ENCODE results near the gene TOGARAM1.

Gene TOGARAM1

GRCh38 chr14:44945264-44945663, 16.7 kb upstream of the TOGARAM1 start:
- H3K36me3 ChIP-seq (ENCODE audit: insufficient read depth, low read depth, low read length), result peaks cover 25% of the 10 kb centered on the region
- H3K4me3 ChIP-seq (ENCODE audit: low read length), result no peak overlapping the region
- peaks cover 6% of the 10 kb centered on the region; the same call in 1 of the 2 replicates for H3K9me3 ChIP-seq (ENCODE audit: insufficient read depth, low read depth, low read length)
- no peaks in the 10 kb centered on the region for H3K4me1 ChIP-seq (ENCODE audit: insufficient read depth, low read length)
- no peak overlapping the region for H3K9ac ChIP-seq (ENCODE audit: low read depth, low read length)
- no peaks in the 10 kb centered on the region for H3K27me3 ChIP-seq (ENCODE audit: insufficient read depth, low read length)
- no peak overlapping the region for H3K27ac ChIP-seq (ENCODE audit: low read length)

DNA sequence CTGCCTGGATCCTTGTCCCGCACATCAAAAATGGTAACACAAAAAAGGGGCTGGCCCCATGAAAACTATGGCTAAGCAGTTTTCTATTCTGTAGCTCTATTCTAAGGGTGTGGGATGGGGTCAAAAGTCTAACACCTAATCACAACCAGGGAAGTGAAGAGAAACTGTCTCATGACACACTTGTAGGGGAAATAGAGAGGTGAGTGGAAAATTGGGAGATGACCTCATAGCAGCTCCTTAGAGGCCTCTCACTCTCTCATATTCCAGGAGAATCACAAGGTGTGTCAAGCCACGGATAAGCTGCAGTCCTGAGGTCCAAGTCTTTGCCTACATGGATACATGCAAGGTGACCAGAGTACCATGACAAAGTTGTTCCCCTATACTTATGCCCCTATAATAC, 10.9 kb upstream of the TOGARAM1 start:
- no peaks in the 10 kb centered on the region for H3K4me1 ChIP-seq (ENCODE audit: insufficient read depth, low read length)
- no peaks in the 10 kb centered on the region for H3K27me3 ChIP-seq (ENCODE audit: insufficient read depth, low read length)
- H3K9me3 ChIP-seq (ENCODE audit: insufficient read depth, low read depth, low read length), result peaks cover 6% of the 10 kb centered on the region; the same call in 1 of the 2 replicates
- H3K9ac ChIP-seq (ENCODE audit: low read depth, low read length), result no peak overlapping the region
- H3K36me3 ChIP-seq (ENCODE audit: insufficient read depth, low read depth, low read length), result no peaks in the 10 kb centered on the region
- H3K27ac ChIP-seq (ENCODE audit: low read length), result no peak overlapping the region
- no peak overlapping the region for H3K4me3 ChIP-seq (ENCODE audit: low read length)

DNA sequence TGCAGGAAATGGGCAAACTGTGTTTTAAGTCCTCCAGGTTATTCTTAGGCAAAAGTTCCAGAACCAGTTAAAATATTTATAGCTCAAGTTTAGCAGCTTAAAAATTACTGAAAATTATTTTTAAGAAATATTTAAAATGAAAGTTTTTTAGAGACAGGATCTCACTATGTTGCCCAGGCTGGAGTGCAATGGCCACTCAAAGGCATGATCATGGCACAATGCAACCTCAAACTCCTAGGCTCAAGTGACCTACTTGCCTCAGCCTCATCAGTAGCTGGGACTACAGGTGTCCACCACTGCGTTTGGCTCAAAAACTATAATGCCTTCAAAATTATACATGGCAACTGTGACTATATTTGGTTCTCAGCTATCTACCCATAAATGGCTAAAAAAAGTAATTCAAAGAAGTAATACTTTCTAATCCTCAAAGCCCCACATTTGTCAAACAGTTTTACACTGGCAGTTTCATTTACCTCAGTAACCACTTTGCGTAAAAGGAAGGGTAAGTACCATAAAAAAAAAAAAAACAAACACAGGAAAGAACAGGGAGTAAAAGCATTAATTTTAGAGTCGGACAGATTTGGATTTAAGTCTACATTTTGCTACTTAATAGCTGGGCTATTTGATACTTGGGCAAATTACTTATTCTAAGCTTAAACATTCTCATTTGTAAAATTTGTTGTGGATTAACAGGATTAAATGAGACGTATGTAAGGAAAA, 9.4 kb upstream of the TOGARAM1 start:
- H3K4me3 ChIP-seq (ENCODE audit: low read length), result no peak overlapping the region
- H3K9ac ChIP-seq (ENCODE audit: low read depth, low read length), result no peak overlapping the region
- H3K9me3 ChIP-seq (ENCODE audit: insufficient read depth, low read depth, low read length), result no peaks in the 10 kb centered on the region
- no peak overlapping the region for H3K27ac ChIP-seq (ENCODE audit: low read length)
- H3K4me1 ChIP-seq (ENCODE audit: insufficient read depth, low read length), result no peaks in the 10 kb centered on the region
- H3K27me3 ChIP-seq (ENCODE audit: insufficient read depth, low read length), result no peaks in the 10 kb centered on the region
- H3K36me3 ChIP-seq (ENCODE audit: insufficient read depth, low read depth, low read length), result no peaks in the 10 kb centered on the region

DNA sequence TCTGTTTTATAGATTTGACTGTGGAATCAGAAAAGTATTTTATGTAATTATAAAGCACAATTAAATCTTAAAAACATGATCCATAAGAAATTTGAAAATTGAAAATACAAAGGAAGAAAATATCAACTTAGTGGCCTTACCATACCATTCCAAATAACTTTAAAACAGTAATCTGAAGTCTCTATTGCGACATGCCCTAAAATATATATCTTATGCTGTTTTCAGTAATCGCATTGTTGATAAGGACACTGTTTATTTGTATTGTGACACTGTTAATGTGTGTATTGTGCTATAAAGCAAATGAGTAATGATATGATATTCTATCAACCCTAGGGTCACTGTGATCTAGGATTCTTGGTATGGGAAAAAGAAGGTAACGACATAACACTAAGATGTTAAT, 7.2 kb upstream of the TOGARAM1 start:
- H3K4me1 ChIP-seq (ENCODE audit: insufficient read depth, low read length), result peaks cover 3% of the 10 kb centered on the region; the same call in 1 of the 2 replicates
- no peak overlapping the region for H3K9ac ChIP-seq (ENCODE audit: low read depth, low read length)
- no peak overlapping the region for H3K4me3 ChIP-seq (ENCODE audit: low read length)
- H3K27me3 ChIP-seq (ENCODE audit: insufficient read depth, low read length), result no peaks in the 10 kb centered on the region
- no peaks in the 10 kb centered on the region for H3K9me3 ChIP-seq (ENCODE audit: insufficient read depth, low read depth, low read length)
- no peaks in the 10 kb centered on the region for H3K36me3 ChIP-seq (ENCODE audit: insufficient read depth, low read depth, low read length)
- H3K27ac ChIP-seq (ENCODE audit: low read length), result no peak overlapping the region

GRCh38 chr14:44955528-44955927, 6.5 kb upstream of the TOGARAM1 start:
- Histone ChIP-seq H3K9me3 (ENCODE audit: insufficient read depth, low read depth, low read length) (no peaks in the 10 kb centered on the region), H3K27me3 (ENCODE audit: insufficient read depth, low read length) (no peaks in the 10 kb centered on the region), H3K9ac (ENCODE audit: low read depth, low read length) (no peak overlapping the region), H3K36me3 (ENCODE audit: insufficient read depth, low read depth, low read length) (no peaks in the 10 kb centered on the region), H3K4me1 (ENCODE audit: insufficient read depth, low read length) (peaks cover 3% of the 10 kb centered on the region; the same call in 1 of the 2 replicates), H3K27ac (ENCODE audit: low read length) (no peak overlapping the region), H3K4me3 (ENCODE audit: low read length) (no peak overlapping the region)

DNA sequence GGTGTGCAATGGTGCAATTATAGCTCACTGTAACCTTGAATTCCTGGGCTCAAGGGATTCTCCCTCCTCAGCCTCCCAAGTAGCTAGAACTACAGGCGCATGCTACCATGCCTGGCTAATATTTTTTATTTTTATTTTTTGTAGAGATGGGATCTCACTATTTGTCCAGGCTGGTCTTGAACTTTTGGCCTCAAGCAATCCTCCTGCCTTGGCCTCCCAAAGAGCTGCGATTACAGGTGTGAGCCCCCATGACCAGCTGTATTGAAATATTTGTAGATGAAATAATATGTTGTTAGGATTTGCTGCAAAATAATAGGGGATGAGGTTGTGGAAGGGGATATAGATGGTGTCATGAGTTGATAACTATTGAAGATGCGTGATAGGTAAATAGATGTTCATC, 5.1 kb upstream of the TOGARAM1 start:
- H3K27ac ChIP-seq (ENCODE audit: low read length), result no peak overlapping the region
- H3K4me3 ChIP-seq (ENCODE audit: low read length), result no peak overlapping the region
- H3K9me3 ChIP-seq (ENCODE audit: insufficient read depth, low read depth, low read length), result no peaks in the 10 kb centered on the region

DNA sequence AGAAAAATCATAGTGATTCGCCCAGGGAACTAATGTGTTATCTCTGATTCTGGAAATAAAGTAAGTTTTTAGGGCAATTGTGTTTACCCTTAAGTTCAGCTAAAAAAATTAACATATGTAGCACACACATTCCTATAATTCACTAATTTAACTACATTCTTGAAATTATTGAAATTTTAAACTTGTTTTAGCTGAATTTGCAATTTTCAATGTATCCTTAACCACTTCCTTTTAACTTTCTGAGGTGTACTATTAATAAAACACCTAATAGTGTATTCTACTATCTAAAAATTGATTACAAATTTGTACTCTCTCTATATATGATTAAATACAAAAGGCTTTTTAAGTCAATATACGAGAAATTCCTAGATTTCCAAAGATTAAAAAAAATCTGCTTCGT, 2.5 kb upstream of the TOGARAM1 start:
- Histone ChIP-seq H3K9ac (ENCODE audit: low read depth, low read length) (no peak overlapping the region; the same call in 1 of the 2 replicates), H3K27ac (ENCODE audit: low read length) (no peak overlapping the region)

More for the DNA sequence above, 5.1 kb upstream of the TOGARAM1 start:
- H3K36me3 ChIP-seq (ENCODE audit: insufficient read depth, low read depth, low read length), result no peaks in the 10 kb centered on the region
- peaks cover 3% of the 10 kb centered on the region; the same call in 1 of the 2 replicates for H3K4me1 ChIP-seq (ENCODE audit: insufficient read depth, low read length)
- H3K27me3 ChIP-seq (ENCODE audit: insufficient read depth, low read length), result no peaks in the 10 kb centered on the region
- H3K9ac ChIP-seq (ENCODE audit: low read depth, low read length), result no peak overlapping the region

DNA sequence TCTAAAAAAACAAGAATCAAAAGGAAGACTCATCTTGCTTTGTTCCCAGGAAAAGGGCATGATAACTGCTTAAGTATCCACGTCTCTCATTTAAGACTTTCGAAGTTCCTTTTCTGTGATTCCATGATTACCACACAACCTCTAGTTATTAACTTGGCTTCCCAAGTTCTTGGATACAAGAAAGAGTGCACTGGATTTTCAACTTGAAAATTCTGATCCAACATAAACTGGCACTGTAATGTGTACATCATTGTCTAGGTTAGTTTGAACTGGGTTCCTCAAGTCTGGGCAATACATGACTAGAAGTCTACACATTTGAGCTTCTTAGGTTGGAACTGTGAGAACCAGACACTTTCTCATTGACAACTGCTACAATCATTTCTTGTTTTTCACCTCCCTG, 1.8 kb upstream of the TOGARAM1 start:
- Histone ChIP-seq H3K9me3 (ENCODE audit: insufficient read depth, low read depth, low read length) (no peaks in the 10 kb centered on the region), H3K9ac (ENCODE audit: low read depth, low read length) (peak overlapping the region; percentile 82; the same call in 1 of the 2 replicates), H3K27ac (ENCODE audit: low read length) (no peak overlapping the region), H3K4me3 (ENCODE audit: low read length) (peak overlapping the region; percentile 90), H3K36me3 (ENCODE audit: insufficient read depth, low read depth, low read length) (no peaks in the 10 kb centered on the region), H3K4me1 (ENCODE audit: insufficient read depth, low read length) (peaks cover 7% of the 10 kb centered on the region; the same call in 1 of the 2 replicates), H3K27me3 (ENCODE audit: insufficient read depth, low read length) (no peaks in the 10 kb centered on the region)

More for the DNA sequence above, 2.5 kb upstream of the TOGARAM1 start:
- Histone ChIP-seq H3K9me3 (ENCODE audit: insufficient read depth, low read depth, low read length) (no peaks in the 10 kb centered on the region), H3K36me3 (ENCODE audit: insufficient read depth, low read depth, low read length) (no peaks in the 10 kb centered on the region), H3K27me3 (ENCODE audit: insufficient read depth, low read length) (no peaks in the 10 kb centered on the region), H3K4me1 (ENCODE audit: insufficient read depth, low read length) (peaks cover 7% of the 10 kb centered on the region; the same call in 1 of the 2 replicates), H3K4me3 (ENCODE audit: low read length) (peak overlapping the region; percentile 90)

DNA sequence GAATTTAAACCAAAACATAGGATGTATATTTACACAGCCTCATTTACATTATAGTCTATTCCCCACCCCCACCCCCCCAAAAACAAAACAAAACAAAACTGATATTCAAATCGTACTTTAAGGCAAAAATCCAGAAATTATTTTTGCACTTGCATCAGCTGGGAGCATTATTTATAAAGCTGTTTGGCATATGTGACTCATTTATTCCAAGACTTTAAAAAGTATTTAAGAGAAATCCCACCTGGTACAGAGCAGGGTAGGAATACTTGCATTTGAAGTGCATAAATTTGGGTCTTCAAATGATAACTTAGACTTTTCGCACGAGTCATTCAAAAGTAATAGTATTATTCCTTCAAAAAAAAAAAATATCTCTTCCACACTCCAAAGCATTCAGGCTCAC, 1.3 kb upstream of the TOGARAM1 start:
- peak overlapping the region; percentile 90 for H3K4me3 ChIP-seq (ENCODE audit: low read length)
- no peak overlapping the region for H3K27ac ChIP-seq (ENCODE audit: low read length)
- H3K9ac ChIP-seq (ENCODE audit: low read depth, low read length), result peak overlapping the region; percentile 82; the same call in 1 of the 2 replicates
- H3K4me1 ChIP-seq (ENCODE audit: insufficient read depth, low read length), result peaks cover 7% of the 10 kb centered on the region; the same call in 1 of the 2 replicates
- H3K9me3 ChIP-seq (ENCODE audit: insufficient read depth, low read depth, low read length), result no peaks in the 10 kb centered on the region
- no peaks in the 10 kb centered on the region for H3K36me3 ChIP-seq (ENCODE audit: insufficient read depth, low read depth, low read length)
- no peaks in the 10 kb centered on the region for H3K27me3 ChIP-seq (ENCODE audit: insufficient read depth, low read length)

DNA sequence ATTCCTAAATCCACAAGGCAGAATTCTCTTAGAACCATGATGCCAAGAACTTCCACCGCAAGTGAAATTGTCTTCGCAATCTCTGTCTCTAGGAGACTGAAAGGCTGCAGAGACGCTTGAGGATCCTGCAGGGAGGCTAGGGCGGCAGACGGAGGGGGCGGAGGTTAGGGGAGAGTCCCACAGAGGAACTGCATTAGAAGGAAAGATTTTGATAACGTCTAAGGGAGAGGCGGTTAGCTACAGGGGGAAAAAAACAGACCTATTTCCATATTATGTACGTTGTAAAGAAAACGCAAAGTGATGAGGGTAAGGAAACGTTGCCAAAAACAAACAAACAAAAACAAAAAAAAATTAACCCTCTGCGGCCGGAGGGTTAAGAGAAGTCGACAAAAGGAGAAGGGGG, 838 bp upstream of the TOGARAM1 start:
- H3K36me3 ChIP-seq (ENCODE audit: insufficient read depth, low read depth, low read length), result no peaks in the 10 kb centered on the region
- H3K27me3 ChIP-seq (ENCODE audit: insufficient read depth, low read length), result no peaks in the 10 kb centered on the region
- peak overlapping the region; percentile 90 for H3K4me3 ChIP-seq (ENCODE audit: low read length)
- peaks cover 7% of the 10 kb centered on the region; the same call in 1 of the 2 replicates for H3K4me1 ChIP-seq (ENCODE audit: insufficient read depth, low read length)
- no peaks in the 10 kb centered on the region for H3K9me3 ChIP-seq (ENCODE audit: insufficient read depth, low read depth, low read length)
- H3K27ac ChIP-seq (ENCODE audit: low read length), result no peak overlapping the region
- peak overlapping the region; percentile 82 for H3K9ac ChIP-seq (ENCODE audit: low read depth, low read length)

DNA sequence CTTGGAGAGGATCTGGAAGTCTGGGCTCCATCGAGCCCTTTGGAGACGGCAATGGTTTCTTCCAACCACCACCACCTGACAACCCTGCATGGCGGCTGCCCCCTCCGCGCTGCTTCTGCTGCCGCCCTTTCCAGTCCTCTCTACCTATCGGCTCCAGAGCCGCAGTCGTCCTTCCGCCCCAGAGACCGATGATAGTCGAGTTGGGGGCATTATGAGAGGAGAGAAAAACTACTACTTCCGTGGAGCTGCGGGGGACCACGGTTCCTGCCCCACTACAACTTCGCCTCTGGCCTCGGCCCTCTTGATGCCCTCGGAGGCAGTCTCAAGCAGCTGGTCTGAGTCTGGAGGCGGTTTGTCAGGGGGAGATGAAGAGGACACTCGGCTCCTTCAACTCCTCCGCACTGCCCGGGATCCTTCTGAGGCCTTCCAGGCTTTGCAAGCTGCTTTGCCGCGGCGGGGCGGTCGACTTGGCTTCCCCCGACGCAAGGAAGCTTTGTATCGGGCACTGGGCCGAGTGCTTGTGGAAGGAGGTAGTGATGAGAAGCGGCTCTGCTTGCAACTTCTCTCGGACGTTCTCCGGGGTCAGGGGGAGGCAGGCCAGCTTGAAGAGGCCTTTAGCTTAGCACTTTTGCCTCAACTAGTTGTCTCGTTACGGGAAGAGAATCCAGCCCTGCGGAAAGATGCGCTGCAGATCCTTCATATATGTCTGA, 499 bp downstream of the TOGARAM1 start:
- no peaks in the 10 kb centered on the region for H3K36me3 ChIP-seq (ENCODE audit: insufficient read depth, low read depth, low read length)
- no peaks in the 10 kb centered on the region for H3K9me3 ChIP-seq (ENCODE audit: insufficient read depth, low read depth, low read length)
- peaks cover 7% of the 10 kb centered on the region for H3K4me1 ChIP-seq (ENCODE audit: insufficient read depth, low read length)
- H3K27me3 ChIP-seq (ENCODE audit: insufficient read depth, low read length), result no peaks in the 10 kb centered on the region
- peak overlapping the region; percentile 85; the same call in 1 of the 2 replicates for H3K9ac ChIP-seq (ENCODE audit: low read depth, low read length)
- peak overlapping the region; percentile 42 for H3K27ac ChIP-seq (ENCODE audit: low read length)
- H3K4me3 ChIP-seq (ENCODE audit: low read length), result peak overlapping the region; percentile 90

Measured in iPS-20b (cell line).